ENCODE measurements around the gene SPATA9. TPM values are rescaled to one million over a fixed set of nuclear protein-coding genes. Genes with fewer than 3 reads are reported as not detected.
A peak's percentile ranks its signal among the peaks of the same experiment; 100 is the strongest.

Gene SPATA9
- total RNA-seq, 1 donor from 2014 or later: 0.33 TPM

DNA sequence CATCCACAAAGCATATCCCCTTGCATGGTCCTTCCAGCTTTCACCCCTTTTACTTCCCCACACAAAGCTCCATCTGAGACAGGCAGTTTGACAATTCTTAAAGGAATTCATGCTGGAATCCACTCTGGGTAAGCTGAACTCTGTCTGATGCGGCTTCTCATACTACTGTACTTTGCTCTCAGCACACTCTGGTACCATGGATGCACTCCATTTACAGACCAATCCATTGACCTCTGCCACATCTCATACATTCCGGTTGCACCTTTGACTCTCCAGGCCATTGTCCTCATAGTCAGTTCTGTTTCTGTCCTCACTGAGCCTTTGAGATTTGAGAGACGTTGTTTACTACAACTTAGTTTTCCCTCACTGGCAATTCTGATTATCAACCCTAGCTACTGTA is 12.2 kb downstream of the SPATA9 start:
- TF ChIP-seq CTCF (IDR thresholded peaks at IDR 0.05; ENCODE audit: unreplicated experiment): no peak
- H3K4me1 Mint-ChIP-seq (ENCODE audit: unreplicated experiment): peaks cover 35% of the 10 kb centered on the region
- H3K9me3 Mint-ChIP-seq (ENCODE audit: unreplicated experiment): no peaks in the 10 kb centered on the region
- H3K36me3 Mint-ChIP-seq (ENCODE audit: low read depth, unreplicated experiment): no peaks in the 10 kb centered on the region
- no peak for DNase-seq (ENCODE audit: low spot score)
- no peak overlapping the region for H3K4me3 Mint-ChIP-seq (ENCODE audit: unreplicated experiment)
- H3K27me3 Mint-ChIP-seq (ENCODE audit: unreplicated experiment): peaks cover 6% of the 10 kb centered on the region
- H3K27ac Mint-ChIP-seq (ENCODE audit: unreplicated experiment): no peak overlapping the region

GRCh38 chr5:95669985-95670384 is 12.8 kb downstream of the SPATA9 start:
- Mint-ChIP-seq H3K4me1 (ENCODE audit: unreplicated experiment) (peaks cover 35% of the 10 kb centered on the region), H3K36me3 (ENCODE audit: low read depth, unreplicated experiment) (no peaks in the 10 kb centered on the region), H3K4me3 (ENCODE audit: unreplicated experiment) (no peak overlapping the region), H3K9me3 (ENCODE audit: unreplicated experiment) (no peaks in the 10 kb centered on the region), H3K27me3 (ENCODE audit: unreplicated experiment) (peaks cover 6% of the 10 kb centered on the region), H3K27ac (ENCODE audit: unreplicated experiment) (no peak overlapping the region)
- no peak for DNase-seq (ENCODE audit: low spot score)
- no peak for TF ChIP-seq CTCF (IDR thresholded peaks at IDR 0.05; ENCODE audit: unreplicated experiment)

- no peak for TF ChIP-seq CTCF (IDR thresholded peaks at IDR 0.05; ENCODE audit: unreplicated experiment)
- H3K9me3 Mint-ChIP-seq (ENCODE audit: unreplicated experiment): no peaks in the 10 kb centered on the region
- peak overlapping the region; percentile 89 for H3K27ac Mint-ChIP-seq (ENCODE audit: unreplicated experiment)
- DNase-seq (ENCODE audit: low spot score): no peak
- peaks cover 35% of the 10 kb centered on the region for H3K4me1 Mint-ChIP-seq (ENCODE audit: unreplicated experiment)
- H3K4me3 Mint-ChIP-seq (ENCODE audit: unreplicated experiment): no peak overlapping the region
- H3K36me3 Mint-ChIP-seq (ENCODE audit: low read depth, unreplicated experiment): no peaks in the 10 kb centered on the region
- H3K27me3 Mint-ChIP-seq (ENCODE audit: unreplicated experiment): peaks cover 6% of the 10 kb centered on the region
Observed at GRCh38 chr5:95669540-95669939, 13.3 kb downstream of the SPATA9 start.

DNA sequence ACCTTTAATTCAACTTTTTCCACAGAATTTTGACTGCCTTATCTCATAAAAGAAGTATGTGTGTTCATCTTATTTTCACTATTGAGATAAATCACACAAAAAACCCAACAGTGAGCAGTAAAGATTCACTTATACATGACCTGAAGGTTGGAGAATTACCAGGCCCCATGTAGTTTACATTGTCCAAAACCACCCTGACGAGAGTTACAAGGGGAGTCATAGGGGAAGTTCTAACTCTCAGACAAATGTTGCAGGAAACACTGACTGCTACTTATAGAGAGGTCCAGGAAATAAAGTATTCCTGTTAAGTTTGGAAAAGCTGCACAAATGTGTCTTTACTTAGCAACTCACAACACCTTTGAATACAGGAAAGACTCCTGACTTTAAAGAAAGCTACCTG is 14.1 kb downstream of the SPATA9 start:
- Mint-ChIP-seq H3K9me3 (ENCODE audit: unreplicated experiment) (no peaks in the 10 kb centered on the region), H3K4me3 (ENCODE audit: unreplicated experiment) (no peak overlapping the region), H3K27me3 (ENCODE audit: unreplicated experiment) (peaks cover 6% of the 10 kb centered on the region), H3K36me3 (ENCODE audit: low read depth, unreplicated experiment) (no peaks in the 10 kb centered on the region), H3K27ac (ENCODE audit: unreplicated experiment) (peak overlapping the region; percentile 89), H3K4me1 (ENCODE audit: unreplicated experiment) (peaks cover 35% of the 10 kb centered on the region)
- DNase-seq (ENCODE audit: low spot score): no peak
- no peak for TF ChIP-seq CTCF (IDR thresholded peaks at IDR 0.05; ENCODE audit: unreplicated experiment)

GRCh38 chr5:95668216-95668615 is 14.6 kb downstream of the SPATA9 start:
- TF ChIP-seq CTCF (IDR thresholded peaks at IDR 0.05; ENCODE audit: unreplicated experiment): no peak
- H3K27ac Mint-ChIP-seq (ENCODE audit: unreplicated experiment): no peak overlapping the region
- H3K4me1 Mint-ChIP-seq (ENCODE audit: unreplicated experiment): peaks cover 34% of the 10 kb centered on the region
- peaks cover 6% of the 10 kb centered on the region for H3K27me3 Mint-ChIP-seq (ENCODE audit: unreplicated experiment)
- DNase-seq (ENCODE audit: low spot score): no peak
- no peaks in the 10 kb centered on the region for H3K9me3 Mint-ChIP-seq (ENCODE audit: unreplicated experiment)
- no peaks in the 10 kb centered on the region for H3K36me3 Mint-ChIP-seq (ENCODE audit: low read depth, unreplicated experiment)
- H3K4me3 Mint-ChIP-seq (ENCODE audit: unreplicated experiment): no peak overlapping the region

Data from endothelial cell (in vitro differentiated cells).